Calu3 (cell line): ENCODE data around the gene ATF7IP2. TPM values are rescaled to one million over a fixed set of nuclear protein-coding genes. Genes with fewer than 3 reads are reported as not detected.

Source experiments
- BruUV-seq: library from RNA; stranded (reverse); fragments of 400-500 nt; replicated peaks from 2 replicates; lab custom pipeline; 2021; lab: Mats Ljungman, UMichigan
- CTCF ChIA-PET: fragments of 300-600 bp; sonication (Branson Sonifier 250); formaldehyde crosslinking; loops from one replicate; lab custom pipeline; 2022; ENCODE audit warnings: antibody characterized with exemption; lab: Charles Lee
- DNase-seq: peaks from one replicate; pipeline ENCODE4 v3.0.0; 2022
- H3K27ac Mint-ChIP-seq: one replicate; pipeline ENCODE4 v1.8.0; 2022; ENCODE audit warnings: mixed read lengths; ENCODE audit not compliant: unreplicated experiment
- H3K27me3 Mint-ChIP-seq: one replicate; pipeline ENCODE4 v1.8.0; 2022; ENCODE audit warnings: mixed read lengths; ENCODE audit not compliant: unreplicated experiment
- H3K36me3 Mint-ChIP-seq: one replicate; pipeline ENCODE4 v1.8.0; 2022; ENCODE audit warnings: mild to moderate bottlenecking, moderate library complexity, mixed read lengths; ENCODE audit not compliant: insufficient read depth, unreplicated experiment
- H3K4me1 Mint-ChIP-seq: one replicate; pipeline ENCODE4 v1.8.0; 2022; ENCODE audit warnings: mild to moderate bottlenecking, low read depth, mixed read lengths; ENCODE audit not compliant: unreplicated experiment
- H3K4me3 Mint-ChIP-seq: one replicate; pipeline ENCODE4 v1.8.0; 2022; ENCODE audit warnings: mild to moderate bottlenecking, low read depth, moderate library complexity, mixed read lengths; ENCODE audit not compliant: unreplicated experiment
- H3K9me3 Mint-ChIP-seq: one replicate; pipeline ENCODE4 v1.8.0; 2022; ENCODE audit warnings: low read depth, mixed read lengths; ENCODE audit not compliant: unreplicated experiment
- CTCF ChIP-seq: fragments of 200-600 bp; IDR thresholded peaks from one replicate; pipeline ENCODE4 v1.8.0; 2022; ENCODE audit warnings: antibody characterized with exemption; ENCODE audit not compliant: unreplicated experiment
- intact Hi-C: fragments of 100-400 bp; cut with micrococcal nuclease; formaldehyde crosslinking; loops from one replicate; pipeline ENCODE4 v1.10.0; 2022; ENCODE audit not compliant: unreplicated experiment
- total RNA-seq: library from RNA; stranded (reverse); gene quantifications from 2 replicates; pipeline ENCODE4 v1.2.3, GENCODE V29; 2022

Gene ATF7IP2
- total RNA-seq, 1 experiment from 2014 or later: 29.7 TPM

GRCh38 chr16:10526962-10527361, 141.1 kb downstream of the ATF7IP2 start:
- Mint-ChIP-seq H3K27me3 (no peaks in the 10 kb centered on the region), H3K4me1 (no peaks in the 10 kb centered on the region), H3K4me3 (no peak overlapping the region), H3K9me3 (no peaks in the 10 kb centered on the region), H3K27ac (no peak overlapping the region), H3K36me3 (peaks cover 10% of the 10 kb centered on the region)
- CTCF ChIA-PET: no interaction called here
- no TSS peak for BruUV-seq
- TF ChIP-seq CTCF: no peak
- intact Hi-C loops: loop anchor here (10.0 kb wide), 1 partner anchor 48 kb away; no protein-coding TSS in a partner anchor
- DNase-seq: no peak

- CTCF ChIA-PET: no interaction called here
- H3K27me3 Mint-ChIP-seq: no peaks in the 10 kb centered on the region
- no peak for DNase-seq
- H3K27ac Mint-ChIP-seq: no peak overlapping the region
- H3K9me3 Mint-ChIP-seq: no peaks in the 10 kb centered on the region
- BruUV-seq: no TSS peak
- no peak for TF ChIP-seq CTCF
- H3K36me3 Mint-ChIP-seq: peaks cover 7% of the 10 kb centered on the region
- intact Hi-C loops: loop anchor here (10.0 kb wide), 1 partner anchor 46 kb away; no protein-coding TSS in a partner anchor
- peaks cover under 1% of the 10 kb centered on the region for H3K4me1 Mint-ChIP-seq
- no peak overlapping the region for H3K4me3 Mint-ChIP-seq
These were observed 142.8 kb downstream of the ATF7IP2 start for GRCh38 chr16:10528635-10529034.

- intact Hi-C loops: loop anchor here (10.0 kb wide), 1 partner anchor 45 kb away; no protein-coding TSS in a partner anchor
- no peak for TF ChIP-seq CTCF
- Mint-ChIP-seq H3K27ac (no peak overlapping the region), H3K27me3 (no peaks in the 10 kb centered on the region), H3K4me1 (peaks cover 8% of the 10 kb centered on the region), H3K4me3 (no peak overlapping the region), H3K36me3 (no peaks in the 10 kb centered on the region), H3K9me3 (no peaks in the 10 kb centered on the region)
- no TSS peak for BruUV-seq
- DNase-seq: no peak
- CTCF ChIA-PET: no interaction called here
These were observed 144.2 kb downstream of the ATF7IP2 start for GRCh38 chr16:10529895-10530669.

GRCh38 chr16:10530685-10531084, 144.8 kb downstream of the ATF7IP2 start:
- no TSS peak for BruUV-seq
- H3K27ac Mint-ChIP-seq: no peak overlapping the region
- no peaks in the 10 kb centered on the region for H3K36me3 Mint-ChIP-seq
- intact Hi-C loops: no loop called here
- H3K27me3 Mint-ChIP-seq: no peaks in the 10 kb centered on the region
- H3K4me1 Mint-ChIP-seq: peaks cover 8% of the 10 kb centered on the region
- CTCF ChIA-PET: no interaction called here
- no peak for DNase-seq
- TF ChIP-seq CTCF: no peak
- H3K4me3 Mint-ChIP-seq: no peak overlapping the region
- H3K9me3 Mint-ChIP-seq: no peaks in the 10 kb centered on the region
